B cell (primary cell): Measurements from ENCODE around the gene FBLL1. TPM values are rescaled to one million over a fixed set of nuclear protein-coding genes. Genes with fewer than 3 reads are reported as not detected.

Experiments
- ATAC-seq: fragments of 200-7000 bp; cut with Tn5 transposase; one replicate; pipeline ENCODE4 v1.10.0; 2021; ENCODE audit warnings: low read depth, mild to moderate bottlenecking, moderate number of reproducible peaks, moderate library complexity
- CTCF ChIA-PET: fragments of 350-600 bp; sonication (Branson Sonifier 250); formaldehyde crosslinking; loops from one replicate; lab custom pipeline; 2021; ENCODE audit warnings: antibody characterized with exemption, inconsistent platforms; lab: Charles Lee
- POLR2A ChIA-PET: fragments of 350-600 bp; sonication (Branson Sonifier 250); formaldehyde crosslinking; loops from one replicate; lab custom pipeline; 2021; ENCODE audit warnings: antibody characterized with exemption; lab: Charles Lee
- DNase-seq: peaks from one replicate; pipeline ENCODE4 v3.0.0; 2013
- H2AFZ ChIP-seq: 2 replicates; pipeline ENCODE4 v1.6.1; 2012; ENCODE audit warnings: mild to moderate bottlenecking, low read depth, low read length; ENCODE audit not compliant: insufficient read depth, poor library complexity, severe bottlenecking
- H3K27ac ChIP-seq, 2 donors: 1 replicate in 1 of 2; 2 replicates in 1 of 2; pipeline ENCODE4 v1.5.1; 2012 to 2013; ENCODE audit warnings: low read length in 2 of 2, mild to moderate bottlenecking in 2 of 2, moderate library complexity in 1 of 2
- H3K27me3 ChIP-seq, 4 experiments: fragments of 200-600 bp in 1 of 4; sonication (generic) in 1 of 4; replicated peaks in 1 of 4; 1 replicate in 2 of 4; 2 replicates in 2 of 4; pipeline versions ENCODE4 v1.6.1 to v1.7.0; 2013 to 2016; ENCODE audit warnings: low read length in 3 of 4, mild to moderate bottlenecking in 2 of 4, mixed read lengths in 1 of 4, moderate library complexity in 1 of 4; ENCODE audit not compliant: insufficient read depth in 4 of 4, control insufficient read depth in 3 of 4; ENCODE audit errors: control extremely low read depth in 1 of 4
- H3K36me3 ChIP-seq, 2 experiments: replicated peaks in 1 of 2; 1 replicate in 1 of 2; 2 replicates in 1 of 2; pipeline versions ENCODE4 v1.6.1 to v1.7.1; 2013; ENCODE audit warnings: low read length in 1 of 2; ENCODE audit not compliant: insufficient read depth in 2 of 2, control insufficient read depth in 1 of 2; ENCODE audit errors: control extremely low read depth in 1 of 2, extremely low read depth in 1 of 2
- H3K4me1 ChIP-seq, 2 donors: fragments of 200-600 bp in 1 of 2; sonication (generic) in 1 of 2; 1 replicate in 1 of 2; 2 replicates in 1 of 2; pipeline versions ENCODE4 v1.5.1 to v1.6.1; 2013 to 2017; ENCODE audit warnings: low read length in 2 of 2; ENCODE audit not compliant: control insufficient read depth in 2 of 2, insufficient read depth in 2 of 2
- H3K4me2 ChIP-seq: replicated peaks from 2 replicates; pipeline ENCODE3; 2012; ENCODE audit warnings: mild to moderate bottlenecking, low read depth, low read length; ENCODE audit not compliant: poor library complexity, severe bottlenecking
- H3K4me3 ChIP-seq, 5 experiments: fragments of 200-600 bp in 1 of 5; sonication (generic) in 1 of 5; 1 replicate in 3 of 5; 2 replicates in 2 of 5; pipeline versions ENCODE4 v1.5.1 to v1.7.0; 2011 to 2016; ENCODE audit warnings: low read length in 4 of 5, mild to moderate bottlenecking in 4 of 5, low read depth in 2 of 5, control low read depth in 1 of 5, moderate library complexity in 1 of 5; ENCODE audit not compliant: insufficient read depth in 1 of 5; ENCODE audit errors: control extremely low read depth in 1 of 5, extremely low read depth in 1 of 5
- H3K79me2 ChIP-seq: fragments of 200-600 bp; sonication (generic); one replicate; pipeline ENCODE4 v1.6.0; 2016; ENCODE audit warnings: low read length; ENCODE audit not compliant: control insufficient read depth, insufficient read depth
- H3K9ac ChIP-seq: fragments of 200-600 bp; sonication (generic); 2 replicates; pipeline ENCODE4 v1.6.1; 2017; ENCODE audit warnings: mild to moderate bottlenecking, low read length, moderate library complexity
- H3K9me3 ChIP-seq, 3 donors: one replicate each; pipeline versions ENCODE4 v1.6.1 to v1.7.1; 2013; ENCODE audit warnings: low read length in 2 of 3; ENCODE audit not compliant: control insufficient read depth in 2 of 3, insufficient read depth in 1 of 3; ENCODE audit errors: control extremely low read depth in 1 of 3
- H4K20me1 ChIP-seq: 2 replicates; pipeline ENCODE4 v1.6.0; 2012; ENCODE audit warnings: mild to moderate bottlenecking, low read length; ENCODE audit not compliant: insufficient read depth, control insufficient read depth, poor library complexity, severe bottlenecking
- H3K27ac Mint-ChIP-seq: one replicate; pipeline ENCODE4 v1.8.0; 2021; ENCODE audit warnings: mixed read lengths
- H3K27me3 Mint-ChIP-seq: one replicate; pipeline ENCODE4 v1.8.0; 2021; ENCODE audit warnings: mixed read lengths
- H3K4me1 Mint-ChIP-seq: one replicate; pipeline ENCODE4 v1.8.0; 2021; ENCODE audit warnings: mixed read lengths
- H3K4me3 Mint-ChIP-seq: one replicate; pipeline ENCODE4 v1.8.0; 2021; ENCODE audit warnings: mixed read lengths
- H3K9me3 Mint-ChIP-seq: one replicate; pipeline ENCODE4 v1.8.0; 2022; ENCODE audit warnings: mixed read lengths; ENCODE audit not compliant: insufficient read depth
- EZH2 ChIP-seq: IDR thresholded peaks from 2 replicates; pipeline ENCODE4 v1.6.1; 2012; ENCODE audit warnings: borderline replicate concordance, low read depth, mild to moderate bottlenecking, moderate library complexity, low read length; ENCODE audit not compliant: insufficient read depth, poor library complexity, severe bottlenecking
- WGBS: methylation state at CpG from one replicate; pipeline ENCODE4 v1.1.5; 2013; ENCODE audit warnings: missing lambda C conversion rate; ENCODE audit not compliant: insufficient coverage; 5-methylcytosine and 5-hydroxymethylcytosine counted together
- intact Hi-C: fragments of 100-400 bp; cut with micrococcal nuclease; formaldehyde crosslinking; loops from one replicate; pipeline ENCODE4 v1.10.0; 2022
- polyA plus RNA-seq: library from polyadenylated mRNA; depleted of rRNA; stranded (reverse); fragments of >200 nt; gene quantifications from 2 replicates; pipeline ENCODE4 v1.2.3, GENCODE V29; 2012
- total RNA-seq, 2 donors: library from RNA; stranded (reverse); fragments of 120-200 nt in 1 of 2; gene quantifications; 1 replicate in 1 of 2; 2 replicates in 1 of 2; pipeline versions ENCODE4 v1.2.3 to v1.2.4, GENCODE V29; 2013 to 2022
- TF ChIP-seq, protein P1 (sequence below): fragments of 200-600 bp; IDR thresholded peaks from one replicate; pipeline ENCODE4 v1.8.0; 2022; ENCODE audit warnings: antibody characterized with exemption, mild to moderate bottlenecking

FBLL1 gene
- total and polyA plus RNA-seq, 2 donors (not counting 1 experiment from before 2014, with no cell fraction given): not detected

DNA sequence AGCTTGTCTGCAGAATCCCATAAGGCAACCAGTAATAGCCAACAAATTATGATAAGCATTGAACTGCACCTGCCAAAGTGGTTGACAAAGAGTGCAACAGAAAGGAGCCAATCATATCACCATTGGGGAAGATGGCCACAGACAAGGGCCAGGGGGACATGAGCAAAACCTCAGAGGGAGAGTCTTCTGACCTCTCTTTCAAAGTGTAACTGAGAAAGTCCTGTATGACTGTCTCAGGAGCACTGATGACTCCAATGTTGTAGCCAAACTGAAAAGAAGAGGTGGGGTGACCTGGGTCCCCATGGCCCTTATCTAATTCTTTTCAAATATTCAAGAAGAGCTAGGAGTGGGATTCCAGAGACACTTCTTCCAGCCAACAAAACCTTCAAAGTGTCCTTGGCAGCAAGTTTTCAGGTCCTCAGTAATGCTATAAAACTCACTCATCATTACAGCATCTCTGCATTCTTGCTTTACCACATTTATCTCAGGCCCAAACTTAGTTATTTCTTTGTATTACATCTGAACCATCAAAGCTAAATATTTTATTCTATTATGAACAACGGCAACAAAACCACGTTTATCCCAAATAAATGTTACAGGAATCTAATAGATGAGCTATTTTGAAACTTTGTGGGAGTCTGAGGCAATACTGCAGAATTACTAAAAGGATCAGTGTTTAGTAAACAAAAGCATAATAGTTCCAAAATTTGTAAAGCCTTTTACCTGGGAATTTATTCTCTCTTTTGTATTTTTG, 24.4 kb downstream of the FBLL1 start:
- no peaks in the 10 kb centered on the region for H3K27me3 Mint-ChIP-seq
- Histone ChIP-seq H2AFZ (no peak overlapping the region), H3K9ac (no peak overlapping the region), H3K4me1 (no peaks in the 10 kb centered on the region), H3K27ac (no peak overlapping the region), H3K79me2 (peaks cover 4% of the 10 kb centered on the region), H3K27me3 (no peaks in the 10 kb centered on the region), H3K4me3 (no peak overlapping the region), H4K20me1 (peaks cover 16% of the 10 kb centered on the region), H3K36me3 (peaks cover 12 to 44% of the 10 kb centered on the region in 2 experiments), H3K9me3 (no peaks in the 10 kb centered on the region), H3K4me2 (no peak overlapping the region)
- intact Hi-C loops: no loop called here
- ChIA-PET CTCF (no interaction called here), POLR2A (no interaction called here)
- ATAC-seq (no peak), DNase-seq (no peak)
- WGBS: no CpG with 5 or more reads among the region's 2 CpGs
- no peaks in the 10 kb centered on the region for H3K4me1 Mint-ChIP-seq
- no peak overlapping the region for H3K4me3 Mint-ChIP-seq
- no peak overlapping the region for H3K27ac Mint-ChIP-seq
- H3K9me3 Mint-ChIP-seq: no peaks in the 10 kb centered on the region
- TF ChIP-seq EZH2: no peak
- TF ChIP-seq, protein P1, sequence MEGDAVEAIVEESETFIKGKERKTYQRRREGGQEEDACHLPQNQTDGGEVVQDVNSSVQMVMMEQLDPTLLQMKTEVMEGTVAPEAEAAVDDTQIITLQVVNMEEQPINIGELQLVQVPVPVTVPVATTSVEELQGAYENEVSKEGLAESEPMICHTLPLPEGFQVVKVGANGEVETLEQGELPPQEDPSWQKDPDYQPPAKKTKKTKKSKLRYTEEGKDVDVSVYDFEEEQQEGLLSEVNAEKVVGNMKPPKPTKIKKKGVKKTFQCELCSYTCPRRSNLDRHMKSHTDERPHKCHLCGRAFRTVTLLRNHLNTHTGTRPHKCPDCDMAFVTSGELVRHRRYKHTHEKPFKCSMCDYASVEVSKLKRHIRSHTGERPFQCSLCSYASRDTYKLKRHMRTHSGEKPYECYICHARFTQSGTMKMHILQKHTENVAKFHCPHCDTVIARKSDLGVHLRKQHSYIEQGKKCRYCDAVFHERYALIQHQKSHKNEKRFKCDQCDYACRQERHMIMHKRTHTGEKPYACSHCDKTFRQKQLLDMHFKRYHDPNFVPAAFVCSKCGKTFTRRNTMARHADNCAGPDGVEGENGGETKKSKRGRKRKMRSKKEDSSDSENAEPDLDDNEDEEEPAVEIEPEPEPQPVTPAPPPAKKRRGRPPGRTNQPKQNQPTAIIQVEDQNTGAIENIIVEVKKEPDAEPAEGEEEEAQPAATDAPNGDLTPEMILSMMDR: no peak

DNA sequence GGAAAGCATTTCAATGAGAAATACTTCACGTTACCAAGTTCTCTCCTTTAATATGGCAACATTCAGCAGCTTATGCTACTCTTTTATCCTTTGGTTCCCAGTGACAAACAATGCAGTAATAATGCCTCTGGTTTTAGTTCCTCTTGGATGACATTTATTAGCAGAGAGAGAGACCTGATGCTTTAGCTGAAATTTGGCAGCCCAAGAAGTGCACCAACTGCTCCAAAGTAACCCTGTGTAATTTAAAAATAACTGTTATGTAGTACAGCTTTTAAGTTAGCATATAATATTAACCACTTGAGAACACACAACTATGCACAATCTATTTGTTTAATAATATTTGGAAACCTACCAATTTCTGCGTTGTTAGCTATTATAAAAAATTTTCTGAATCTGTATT, 28.3 kb downstream of the FBLL1 start:
- Mint-ChIP-seq H3K9me3 (no peaks in the 10 kb centered on the region), H3K4me1 (no peaks in the 10 kb centered on the region), H3K27me3 (no peaks in the 10 kb centered on the region), H3K27ac (no peak overlapping the region), H3K4me3 (no peak overlapping the region)
- Histone ChIP-seq H3K27me3 (no peaks in the 10 kb centered on the region), H3K4me3 (no peak overlapping the region), H3K79me2 (peaks cover 6% of the 10 kb centered on the region), H3K36me3 (peaks cover 22 to 57% of the 10 kb centered on the region in 2 experiments), H4K20me1 (peaks cover 20% of the 10 kb centered on the region), H3K9me3 (no peaks in the 10 kb centered on the region), H3K4me1 (no peaks in the 10 kb centered on the region), H3K27ac (no peak overlapping the region), H3K4me2 (no peak overlapping the region), H3K9ac (no peak overlapping the region), H2AFZ (no peak overlapping the region)
- ChIA-PET CTCF (no interaction called here), POLR2A (no interaction called here)
- WGBS: no CpG with 5 or more reads among the region's 2 CpGs
- ATAC-seq (no peak), DNase-seq (no peak)
- TF ChIP-seq, protein P1: no peak
- no peak for TF ChIP-seq EZH2
- intact Hi-C loops: no loop called here
